Peyer's patch (tissue), 4 donors: ENCODE data around the gene DUSP1.

Experiments used
- POLR2A ChIP-seq, 2 donors: fragments of 450-650 bp; IDR thresholded peaks; one replicate each; pipeline ENCODE4 v1.5.1; 2017; ENCODE audit warnings: antibody characterized with exemption in 2 of 2, mild to moderate bottlenecking in 2 of 2, moderate library complexity in 2 of 2
- TF ChIP-seq, protein P1 (sequence below), 6 experiments: fragments of 450-650 bp in 4 of 6; fragments of 200-600 bp in 2 of 6; sonication (generic) in 1 of 6; IDR thresholded peaks; one replicate each; pipeline ENCODE4 v1.5.1; 2017 to 2019; ENCODE audit warnings: antibody characterized with exemption in 6 of 6, mild to moderate bottlenecking in 3 of 6, moderate library complexity in 1 of 6

DNA sequence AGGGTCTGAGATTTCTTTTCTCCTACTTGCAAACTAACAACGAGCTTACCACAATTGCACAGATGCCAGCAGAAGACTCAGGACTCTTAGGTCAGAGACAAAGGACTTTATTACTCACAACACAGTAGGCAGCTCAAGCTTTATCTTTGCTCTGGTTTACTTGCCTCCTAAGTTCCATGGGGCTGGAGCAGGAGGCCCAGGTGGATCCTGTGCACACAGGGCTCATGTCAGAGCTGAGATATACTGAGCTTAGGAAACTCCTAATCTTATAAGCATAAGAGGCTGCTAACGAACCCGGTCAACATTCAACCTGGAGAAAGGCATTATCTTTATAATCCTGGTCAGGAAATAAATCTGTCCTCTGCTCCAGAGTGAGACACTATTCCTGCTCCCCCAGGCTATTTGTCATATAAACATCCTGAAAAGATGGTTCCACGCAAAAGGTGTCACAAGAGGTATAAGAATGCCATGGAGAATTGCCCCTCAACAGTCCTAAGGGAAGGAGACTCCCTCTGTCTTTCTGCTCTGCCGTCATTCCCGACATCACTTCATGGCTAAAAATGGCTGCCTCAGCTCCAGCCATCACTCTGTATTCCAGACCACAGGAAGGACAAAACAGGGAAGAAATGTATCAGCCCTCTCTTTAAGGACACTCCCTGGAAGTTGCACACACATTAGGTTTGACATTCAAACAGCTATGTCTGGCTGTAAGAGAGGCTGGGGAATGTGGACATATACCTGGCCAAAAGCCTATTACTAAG is 16.2 kb downstream of the DUSP1 start:
- TF ChIP-seq, protein P1, sequence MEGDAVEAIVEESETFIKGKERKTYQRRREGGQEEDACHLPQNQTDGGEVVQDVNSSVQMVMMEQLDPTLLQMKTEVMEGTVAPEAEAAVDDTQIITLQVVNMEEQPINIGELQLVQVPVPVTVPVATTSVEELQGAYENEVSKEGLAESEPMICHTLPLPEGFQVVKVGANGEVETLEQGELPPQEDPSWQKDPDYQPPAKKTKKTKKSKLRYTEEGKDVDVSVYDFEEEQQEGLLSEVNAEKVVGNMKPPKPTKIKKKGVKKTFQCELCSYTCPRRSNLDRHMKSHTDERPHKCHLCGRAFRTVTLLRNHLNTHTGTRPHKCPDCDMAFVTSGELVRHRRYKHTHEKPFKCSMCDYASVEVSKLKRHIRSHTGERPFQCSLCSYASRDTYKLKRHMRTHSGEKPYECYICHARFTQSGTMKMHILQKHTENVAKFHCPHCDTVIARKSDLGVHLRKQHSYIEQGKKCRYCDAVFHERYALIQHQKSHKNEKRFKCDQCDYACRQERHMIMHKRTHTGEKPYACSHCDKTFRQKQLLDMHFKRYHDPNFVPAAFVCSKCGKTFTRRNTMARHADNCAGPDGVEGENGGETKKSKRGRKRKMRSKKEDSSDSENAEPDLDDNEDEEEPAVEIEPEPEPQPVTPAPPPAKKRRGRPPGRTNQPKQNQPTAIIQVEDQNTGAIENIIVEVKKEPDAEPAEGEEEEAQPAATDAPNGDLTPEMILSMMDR (IDR thresholded peaks at IDR 0.05): no peak
- TF ChIP-seq POLR2A (IDR thresholded peaks at IDR 0.05): no peak
